Mononuclear cell (primary cell): ENCODE measurements around the gene SERINC5. TPM values are rescaled to one million over a fixed set of nuclear protein-coding genes. Genes with fewer than 3 reads are reported as not detected.
"Not testable (repeated sequence)": the region's sequence is repeated elsewhere in the genome, so short reads cannot be mapped to it uniquely, and the experiment has no call there.

Experiments
- H3K27me3 ChIP-seq: 2 replicates; pipeline ENCODE4 v1.6.0; 2011; ENCODE audit warnings: low read length, control low read depth; ENCODE audit not compliant: insufficient read depth
- H3K4me1 ChIP-seq: 2 replicates; pipeline ENCODE4 v1.5.1; 2011; ENCODE audit warnings: mild to moderate bottlenecking, low read length, control low read depth; ENCODE audit not compliant: insufficient read depth
- H3K4me3 ChIP-seq: 2 replicates; pipeline ENCODE4 v1.5.1; 2011; ENCODE audit warnings: mild to moderate bottlenecking, low read length, moderate library complexity
- H3K9me3 ChIP-seq: 2 replicates; pipeline ENCODE4 v1.5.1; 2011; ENCODE audit warnings: low read depth, mild to moderate bottlenecking, control low read depth, low read length
- total RNA-seq: library from RNA; depleted of rRNA; stranded (reverse); fragments of >200 nt; gene quantifications from one replicate; pipeline ENCODE4 v1.2.3, GENCODE V29; 2012

The SERINC5 gene
- total RNA-seq, 1 donor, result 70.2 TPM

GRCh38 chr5:80205846-80206245, 50.0 kb downstream of the SERINC5 start:
- no peak overlapping the region for H3K4me3 ChIP-seq
- H3K9me3 ChIP-seq, result no peaks in the 10 kb centered on the region
- H3K4me1 ChIP-seq, result peaks cover 27% of the 10 kb centered on the region
- no peaks in the 10 kb centered on the region for H3K27me3 ChIP-seq

GRCh38 chr5:80204808-80205614, 50.8 kb downstream of the SERINC5 start:
- Histone ChIP-seq H3K9me3 (no peaks in the 10 kb centered on the region), H3K4me1 (peaks cover 27% of the 10 kb centered on the region), H3K27me3 (no peaks in the 10 kb centered on the region), H3K4me3 (no peak overlapping the region)

- H3K27me3 ChIP-seq, H3K4me3 ChIP-seq, H3K9me3 ChIP-seq: not testable (repeated sequence)
- H3K4me1 ChIP-seq, result peaks cover 17% of the 10 kb centered on the region
These were observed 54.1 kb downstream of the SERINC5 start for GRCh38 chr5:80201763-80202162.

- no peaks in the 10 kb centered on the region for H3K27me3 ChIP-seq
- peaks cover 12% of the 10 kb centered on the region for H3K4me1 ChIP-seq
- H3K9me3 ChIP-seq, result no peaks in the 10 kb centered on the region
- no peak overlapping the region for H3K4me3 ChIP-seq
These were observed 56.9 kb downstream of the SERINC5 start for GRCh38 chr5:80198920-80199319.

- Histone ChIP-seq H3K4me1 (peaks cover 14% of the 10 kb centered on the region), H3K4me3 (no peak overlapping the region), H3K9me3 (no peaks in the 10 kb centered on the region), H3K27me3 (no peaks in the 10 kb centered on the region)
These were observed 57.4 kb downstream of the SERINC5 start for GRCh38 chr5:80198399-80198798.

- H3K4me3 ChIP-seq, result no peak overlapping the region
- peaks cover 39% of the 10 kb centered on the region for H3K4me1 ChIP-seq
- H3K27me3 ChIP-seq, result no peaks in the 10 kb centered on the region
- H3K9me3 ChIP-seq, result no peaks in the 10 kb centered on the region
These were observed 59.9 kb downstream of the SERINC5 start for GRCh38 chr5:80195837-80196400.

- Histone ChIP-seq H3K27me3 (no peaks in the 10 kb centered on the region), H3K9me3 (no peaks in the 10 kb centered on the region), H3K4me1 (peaks cover 51% of the 10 kb centered on the region), H3K4me3 (no peak overlapping the region)
These were observed 61.4 kb downstream of the SERINC5 start for GRCh38 chr5:80194468-80194867.

GRCh38 chr5:80193401-80193800, 62.4 kb downstream of the SERINC5 start:
- H3K9me3 ChIP-seq, result no peaks in the 10 kb centered on the region
- no peaks in the 10 kb centered on the region for H3K27me3 ChIP-seq
- peaks cover 51% of the 10 kb centered on the region for H3K4me1 ChIP-seq
- no peak overlapping the region for H3K4me3 ChIP-seq

- Histone ChIP-seq H3K4me3 (no peak overlapping the region), H3K4me1 (peaks cover 55% of the 10 kb centered on the region), H3K27me3 (no peaks in the 10 kb centered on the region), H3K9me3 (no peaks in the 10 kb centered on the region)
These were observed 63.2 kb downstream of the SERINC5 start for GRCh38 chr5:80192507-80193241.

GRCh38 chr5:80191991-80192398, 63.9 kb downstream of the SERINC5 start:
- H3K9me3 ChIP-seq, result no peaks in the 10 kb centered on the region
- no peak overlapping the region for H3K4me3 ChIP-seq
- peaks cover 62% of the 10 kb centered on the region for H3K4me1 ChIP-seq
- no peaks in the 10 kb centered on the region for H3K27me3 ChIP-seq

GRCh38 chr5:80191397-80191796, 64.5 kb downstream of the SERINC5 start:
- Histone ChIP-seq H3K4me1 (peaks cover 68% of the 10 kb centered on the region), H3K27me3 (no peaks in the 10 kb centered on the region), H3K9me3 (no peaks in the 10 kb centered on the region), H3K4me3 (no peak overlapping the region)

GRCh38 chr5:80190960-80191359, 64.9 kb downstream of the SERINC5 start:
- H3K4me3 ChIP-seq, result no peak overlapping the region
- no peaks in the 10 kb centered on the region for H3K27me3 ChIP-seq
- H3K9me3 ChIP-seq, result no peaks in the 10 kb centered on the region
- peaks cover 72% of the 10 kb centered on the region for H3K4me1 ChIP-seq

- peaks cover 81% of the 10 kb centered on the region for H3K4me1 ChIP-seq
- H3K27me3 ChIP-seq, result no peaks in the 10 kb centered on the region
- no peaks in the 10 kb centered on the region for H3K9me3 ChIP-seq
- no peak overlapping the region for H3K4me3 ChIP-seq
These were observed 66.1 kb downstream of the SERINC5 start for GRCh38 chr5:80189701-80190100.

- H3K4me1 ChIP-seq, result peaks cover 83% of the 10 kb centered on the region
These were observed 66.6 kb downstream of the SERINC5 start for GRCh38 chr5:80189201-80189600.

GRCh38 chr5:80187421-80188090, 68.3 kb downstream of the SERINC5 start:
- H3K4me3 ChIP-seq, result no peak overlapping the region
- no peaks in the 10 kb centered on the region for H3K27me3 ChIP-seq
- no peaks in the 10 kb centered on the region for H3K9me3 ChIP-seq
- peaks cover 81% of the 10 kb centered on the region for H3K4me1 ChIP-seq

More at GRCh38 chr5:80189201-80189600, 66.6 kb downstream of the SERINC5 start:
- Histone ChIP-seq H3K4me3 (peak overlapping the region; percentile 7), H3K27me3 (no peaks in the 10 kb centered on the region), H3K9me3 (no peaks in the 10 kb centered on the region)
